Measurements from ENCODE around the gene SKI.
"Not testable (repeated sequence)": the region's sequence is repeated elsewhere in the genome, so short reads cannot be mapped to it uniquely, and the experiment has no call there.

Gene SKI

GRCh38 chr1:2279817-2280216 is 51.7 kb downstream of the SKI start:
- no peak for DNase-seq

- no peak for DNase-seq
Observed at GRCh38 chr1:2282556-2283270, 54.6 kb downstream of the SKI start.

- no peak for DNase-seq
Observed at GRCh38 chr1:2283371-2283990, 55.4 kb downstream of the SKI start.

GRCh38 chr1:2283991-2284895 is 56.1 kb downstream of the SKI start:
- DNase-seq, result no peak

- no peak for DNase-seq
Observed at GRCh38 chr1:2284932-2285331, 56.8 kb downstream of the SKI start.

- DNase-seq, result no peak
Observed at GRCh38 chr1:2286923-2287322, 58.8 kb downstream of the SKI start.

GRCh38 chr1:2287649-2288048 is 59.5 kb downstream of the SKI start:
- no peak for DNase-seq

GRCh38 chr1:2288311-2288710 is 60.2 kb downstream of the SKI start:
- DNase-seq, result no peak

GRCh38 chr1:2288816-2289536 is 60.9 kb downstream of the SKI start:
- DNase-seq, result no peak

GRCh38 chr1:2289607-2290006 is 61.5 kb downstream of the SKI start:
- no peak for DNase-seq

GRCh38 chr1:2290171-2290578 is 62.1 kb downstream of the SKI start:
- DNase-seq, result no peak

GRCh38 chr1:2290595-2291510 is 62.7 kb downstream of the SKI start:
- peak; percentile 89 for DNase-seq

- no peak for DNase-seq
Observed at GRCh38 chr1:2291577-2291976, 63.5 kb downstream of the SKI start.

GRCh38 chr1:2292725-2293450 is 64.8 kb downstream of the SKI start:
- DNase-seq, result no peak

GRCh38 chr1:2294033-2294724 is 66.1 kb downstream of the SKI start:
- no peak for DNase-seq

- DNase-seq, result no peak
Observed at GRCh38 chr1:2294725-2295078, 66.6 kb downstream of the SKI start.

GRCh38 chr1:2295526-2295925 is 67.4 kb downstream of the SKI start:
- DNase-seq, result no peak

GRCh38 chr1:2296211-2296610 is 68.1 kb downstream of the SKI start:
- not testable (repeated sequence) for DNase-seq

GRCh38 chr1:2296614-2297013 is 68.5 kb downstream of the SKI start:
- no peak for DNase-seq

GRCh38 chr1:2297246-2298011 is 69.3 kb downstream of the SKI start:
- no peak for DNase-seq
